GM23338 (cell line): ENCODE data around the gene TBC1D14. TPM values are rescaled to one million over a fixed set of nuclear protein-coding genes. Genes with fewer than 3 reads are reported as not detected.

Source experiments
- ATAC-seq: fragments of 200-7000 bp; cut with Tn5 transposase; 3 replicates; pipeline ENCODE4 v1.9.1; 2020
- DNase-seq: peaks from one replicate; pipeline ENCODE4 v3.0.0-alpha.2; 2015; ENCODE audit warnings: low spot score
- H2AFZ ChIP-seq: fragments of 200-600 bp; sonication (generic); 2 replicates; pipeline ENCODE4 v1.8.0; 2016; ENCODE audit warnings: antibody characterized with exemption, mild to moderate bottlenecking, moderate library complexity
- H3F3A ChIP-seq: fragments of 200-600 bp; sonication (generic); replicated peaks from 2 replicates; pipeline ENCODE4 v1.8.0; 2017; ENCODE audit warnings: antibody characterized with exemption, mixed run types, low read depth
- H3K27ac ChIP-seq: fragments of 200-600 bp; sonication (generic); 2 replicates; pipeline ENCODE4 v1.6.1; 2016; ENCODE audit warnings: low read depth
- H3K27me3 ChIP-seq: fragments of 200-600 bp; sonication (generic); 2 replicates; pipeline ENCODE4 v1.8.0; 2016; ENCODE audit warnings: mild to moderate bottlenecking, mixed run types, moderate library complexity; ENCODE audit not compliant: insufficient read depth
- H3K36me3 ChIP-seq: fragments of 200-600 bp; sonication (generic); 2 replicates; pipeline ENCODE4 v1.8.0; 2016; ENCODE audit warnings: mild to moderate bottlenecking; ENCODE audit not compliant: insufficient read depth
- H3K4me1 ChIP-seq: fragments of 200-600 bp; sonication (generic); 2 replicates; pipeline ENCODE4 v1.8.0; 2016; ENCODE audit warnings: mild to moderate bottlenecking, moderate library complexity; ENCODE audit not compliant: insufficient read depth
- H3K4me2 ChIP-seq: fragments of 200-600 bp; sonication (generic); 2 replicates; pipeline ENCODE4 v1.7.1; 2017; ENCODE audit warnings: mixed run types
- H3K4me3 ChIP-seq: fragments of 200-600 bp; sonication (generic); 2 replicates; pipeline ENCODE4 v1.6.1; 2016; ENCODE audit warnings: mixed run types
- H3K79me2 ChIP-seq: fragments of 200-600 bp; sonication (generic); replicated peaks from 2 replicates; pipeline ENCODE4 v1.8.0; 2017; ENCODE audit warnings: mild to moderate bottlenecking; ENCODE audit not compliant: insufficient read depth
- H3K9me2 ChIP-seq: fragments of 200-600 bp; sonication (generic); 2 replicates; pipeline ENCODE4 v1.8.0; 2017; ENCODE audit not compliant: insufficient read depth
- H4K20me1 ChIP-seq: fragments of 200-600 bp; sonication (generic); replicated peaks from 2 replicates; pipeline ENCODE4 v1.8.0; 2017; ENCODE audit warnings: mild to moderate bottlenecking; ENCODE audit not compliant: insufficient read depth
- H3K27ac Mint-ChIP-seq: 2 replicates; pipeline ENCODE4 v1.8.0; 2020; ENCODE audit warnings: inconsistent platforms, mild to moderate bottlenecking, moderate library complexity, mixed read lengths
- H3K27me3 Mint-ChIP-seq: 3 replicates; pipeline ENCODE4 v1.8.0; 2022; ENCODE audit warnings: low read depth, mild to moderate bottlenecking, moderate library complexity, mixed read lengths, inconsistent platforms; ENCODE audit not compliant: insufficient read depth, poor library complexity
- H3K36me3 Mint-ChIP-seq: 3 replicates; pipeline ENCODE4 v1.8.0; 2021; ENCODE audit warnings: low read depth, mild to moderate bottlenecking, inconsistent platforms, moderate library complexity, mixed read lengths
- H3K4me1 Mint-ChIP-seq: 3 replicates; pipeline ENCODE4 v1.8.0; 2020; ENCODE audit warnings: mild to moderate bottlenecking, inconsistent platforms, mixed read lengths
- H3K4me3 Mint-ChIP-seq: 3 replicates; pipeline ENCODE4 v1.8.0; 2021; ENCODE audit warnings: moderate library complexity, mild to moderate bottlenecking, inconsistent platforms, mixed read lengths
- H3K9me3 Mint-ChIP-seq: 3 replicates; pipeline ENCODE4 v1.8.0; 2020; ENCODE audit warnings: moderate library complexity, mild to moderate bottlenecking, inconsistent platforms, mixed read lengths
- CREB1 ChIP-seq: fragments of 250-450 bp; sonication (Bioruptor Pico); IDR thresholded peaks from 2 replicates; pipeline ENCODE4 v1.5.0; 2020; ENCODE audit warnings: low read depth, mild to moderate bottlenecking, moderate library complexity
- CTCF ChIP-seq, 2 experiments: fragments of 200-600 bp in 1 of 2; sonication (generic) in 1 of 2; conservative IDR thresholded peaks; 2 replicates each; pipeline versions ENCODE4 v1.5.1 to v1.6.1; 2016 to 2017; ENCODE audit warnings: antibody characterized with exemption in 2 of 2, low read depth in 2 of 2, mild to moderate bottlenecking in 2 of 2, moderate library complexity in 1 of 2
- ETS1 ChIP-seq: IDR thresholded peaks from 2 replicates; pipeline ENCODE4 v1.6.1; 2016; ENCODE audit warnings: antibody characterized with exemption
- EZH2 ChIP-seq: fragments of 200-600 bp; sonication (generic); IDR thresholded peaks from one replicate; pipeline ENCODE4 v1.8.0; 2017; ENCODE audit warnings: antibody characterized with exemption, mild to moderate bottlenecking, low read depth; ENCODE audit not compliant: unreplicated experiment
- EZH2phosphoT487 ChIP-seq: fragments of 200-600 bp; sonication (generic); IDR thresholded peaks from one replicate; pipeline ENCODE4 v1.8.1; 2018; ENCODE audit warnings: antibody characterized with exemption; ENCODE audit not compliant: unreplicated experiment
- JUNB ChIP-seq: IDR thresholded peaks from one replicate; pipeline ENCODE4 v1.6.1; 2016; ENCODE audit warnings: antibody characterized with exemption; ENCODE audit not compliant: unreplicated experiment
- REST ChIP-seq: IDR thresholded peaks from one replicate; pipeline ENCODE4 v1.6.1; 2018; ENCODE audit warnings: antibody characterized with exemption; ENCODE audit not compliant: unreplicated experiment
- STAT1 ChIP-seq: IDR thresholded peaks from one replicate; pipeline ENCODE4 v1.6.1; 2016; ENCODE audit warnings: antibody characterized with exemption; ENCODE audit not compliant: unreplicated experiment
- ZNF114 ChIP-seq: fragments of 250-450 bp; sonication (Bioruptor Pico); IDR thresholded peaks from 2 replicates; pipeline ENCODE4 v1.5.0; 2020; ENCODE audit warnings: mild to moderate bottlenecking, moderate library complexity
- ZNF331 ChIP-seq: fragments of 250-450 bp; sonication (Bioruptor Pico); IDR thresholded peaks from 2 replicates; pipeline ENCODE4 v1.5.0; 2020; ENCODE audit warnings: low read depth, mild to moderate bottlenecking, moderate library complexity
- ZNF462 ChIP-seq: fragments of 250-450 bp; sonication (Bioruptor Pico); IDR thresholded peaks from 2 replicates; pipeline ENCODE4 v1.5.0; 2020; ENCODE audit warnings: mild to moderate bottlenecking, moderate library complexity
- polyA plus RNA-seq: library from polyadenylated mRNA; unstranded; fragments of >200 nt; fragmentation: Nextera tagmentation; extraction: Ambion mirVana; gene quantifications from 2 replicates; pipeline ENCODE4 v1.2.1, GENCODE V29; 2016
- total RNA-seq: library from RNA; depleted of rRNA; stranded (reverse); fragments of >200 nt; shearing (Covaris generic); gene quantifications from 2 replicates; pipeline ENCODE4 v1.2.3, GENCODE V29; 2014

The TBC1D14 gene
- total and polyA plus RNA-seq, 2 experiments from 2014 or later = 18.2 to 59.7 TPM

GRCh38 chr4:6946497-6946896 lies 36.9 kb downstream of the TBC1D14 start:
- no peaks in the 10 kb centered on the region for H3K9me2 ChIP-seq
- peaks cover 39% of the 10 kb centered on the region for H3K4me1 ChIP-seq
- Mint-ChIP-seq H3K27me3 (peaks cover 4% of the 10 kb centered on the region), H3K36me3 (no peaks in the 10 kb centered on the region; the same call in 2 of the 3 replicates), H3K9me3 (no peaks in the 10 kb centered on the region; the same call in 2 of the 3 replicates), H3K27ac (no peak overlapping the region), H3K4me3 (no peak overlapping the region), H3K4me1 (peaks cover 41% of the 10 kb centered on the region)
- TF ChIP-seq CTCF (conservative IDR thresholded peaks at IDR 0.05; ENCODE audit: low read depth in 2 of 2) = no peak
- TF ChIP-seq REST = no peak
- no peak for TF ChIP-seq EZH2phosphoT487
- TF ChIP-seq CREB1 (CRISPR knock-in tag) = no peak
- TF ChIP-seq ZNF462 (CRISPR knock-in tag) = no peak
- TF ChIP-seq JUNB = no peak
- TF ChIP-seq ZNF114 (CRISPR knock-in tag) = no peak
- no peak for TF ChIP-seq STAT1
- TF ChIP-seq ZNF331 (CRISPR knock-in tag) = no peak
- no peak for TF ChIP-seq ETS1
- no peak for TF ChIP-seq EZH2
- no peak overlapping the region for H3K27ac ChIP-seq
- H3K36me3 ChIP-seq = no peaks in the 10 kb centered on the region
- H3K79me2 ChIP-seq = peaks cover 61% of the 10 kb centered on the region
- peaks cover 7% of the 10 kb centered on the region for H4K20me1 ChIP-seq
- no peak overlapping the region for H3K4me2 ChIP-seq
- no peak for DNase-seq
- 0 out of 2 replicates have a peak, but pooled peaks cover 4% of the 10 kb centered on the region for H3F3A ChIP-seq
- H2AFZ ChIP-seq = no peak overlapping the region
- no peak overlapping the region for H3K4me3 ChIP-seq
- no peak for ATAC-seq
- H3K27me3 ChIP-seq = no peaks in the 10 kb centered on the region
